Measurements from ENCODE around the gene KRT7. TPM values are rescaled to one million over a fixed set of nuclear protein-coding genes. Genes with fewer than 3 reads are reported as not detected.

The KRT7 gene
- total and polyA plus RNA-seq, 2 donors (not counting 3 experiments of a cell fraction or from before 2014, with no cell fraction given) = 120 to 293 TPM

- ChIA-PET CTCF (interaction anchor here (0.9 to 12.0 kb wide), 4 partner anchors 13 to 138 kb away, joined by 3 to 138 read pairs (median 12); no protein-coding TSS in a partner anchor), POLR2A (interaction anchor here (1.2 to 1.7 kb wide), 2 partner anchors 14 to 183 kb away, joined by 3 read pairs; no protein-coding TSS in a partner anchor)
Measured at GRCh38 chr12:52189376-52190174, 43.5 kb upstream of the KRT7 start.

More at GRCh38 chr12:52189376-52190174, 43.5 kb upstream of the KRT7 start:
- TF ChIP-seq POLR2AphosphoS5 (IDR thresholded peaks at IDR 0.05; ENCODE audit: insufficient read depth, low read depth, low read length) (no peak), MYC (IDR thresholded peaks at IDR 0.05; ENCODE audit: low read depth, low read length) (no peak), GATA2 (IDR thresholded peaks at IDR 0.05; ENCODE audit: insufficient read depth, insufficient read length, low read depth, low read length) (no peak), MAX (IDR thresholded peaks at IDR 0.05; ENCODE audit: insufficient read depth, insufficient read length) (no peak), POLR2A (IDR thresholded peaks at IDR 0.05; ENCODE audit: low read depth, low read length) (no peak), EZH2 (IDR thresholded peaks at IDR 0.05; ENCODE audit: borderline replicate concordance, low read depth, low read length, severe bottlenecking) (no peak), JUN (IDR thresholded peaks at IDR 0.05; ENCODE audit: borderline replicate concordance, insufficient read depth, insufficient read length, low read depth) (no peak), CTCF (IDR thresholded peaks at IDR 0.05; ENCODE audit: extremely low read depth in 1 of 2, insufficient read depth in 1 of 2, low read depth in 1 of 2, low read length in 2 of 2) (no peak), FOS (IDR thresholded peaks at IDR 0.05; ENCODE audit: borderline replicate concordance, insufficient read depth, low read length) (no peak)
- dilution Hi-C loops (cut with MboI; ENCODE audit: extremely low pct_ligation_motif_present, low sequenced_read_pairs) = no loop called here
- Histone ChIP-seq H3K9me3 (replicated peaks; ENCODE audit: control insufficient read depth, insufficient read depth, low read length) (no peaks in the 10 kb centered on the region), H4K20me1 (replicated peaks; ENCODE audit: control insufficient read depth, extremely low read depth, insufficient read depth, low read length) (no peaks in the 10 kb centered on the region), H3K9ac (replicated peaks; ENCODE audit: extremely low read depth, insufficient read depth, low read length) (no peak overlapping the region), H2AFZ (ENCODE audit: low read depth, low read length) (no peak overlapping the region), H3K27ac (ENCODE audit: insufficient read depth, low read depth, low read length) (peak overlapping the region; percentile 4), H3K79me2 (ENCODE audit: control insufficient read depth, insufficient read depth, low read length) (no peaks in the 10 kb centered on the region), H3K4me3 (replicated peaks in 1 of 3; ENCODE audit: insufficient read depth in 1 of 3, low read depth in 1 of 3, low read length in 3 of 3) (no peak overlapping the region), H3K4me2 (ENCODE audit: insufficient read depth, low read length) (no peak overlapping the region), H3K4me1 (ENCODE audit: control insufficient read depth, extremely low read depth, insufficient read depth, low read length) (peaks cover 82% of the 10 kb centered on the region), H3K36me3 (ENCODE audit: control insufficient read depth in 2 of 2, extremely low read depth in 1 of 2, insufficient read depth in 2 of 2, low read length in 2 of 2) (no peaks in the 10 kb centered on the region), H3K9me1 (replicated peaks; ENCODE audit: control insufficient read depth, extremely low read depth, insufficient read depth, low read length) (no peaks in the 10 kb centered on the region), H3K27me3 (ENCODE audit: control insufficient read depth in 2 of 2, insufficient read depth in 2 of 2, low read length in 2 of 2) (no peaks in the 10 kb centered on the region)
- intact Hi-C loops (cut with micrococcal nuclease) = no loop called here
- FAIRE-seq (no peak), DNase-seq (ENCODE audit: low read depth, low spot score) (no peak)
- no TSS peak for BruUV-seq (replicated peaks)
